ENCODE data around the gene CEP78.

Gene CEP78

DNA sequence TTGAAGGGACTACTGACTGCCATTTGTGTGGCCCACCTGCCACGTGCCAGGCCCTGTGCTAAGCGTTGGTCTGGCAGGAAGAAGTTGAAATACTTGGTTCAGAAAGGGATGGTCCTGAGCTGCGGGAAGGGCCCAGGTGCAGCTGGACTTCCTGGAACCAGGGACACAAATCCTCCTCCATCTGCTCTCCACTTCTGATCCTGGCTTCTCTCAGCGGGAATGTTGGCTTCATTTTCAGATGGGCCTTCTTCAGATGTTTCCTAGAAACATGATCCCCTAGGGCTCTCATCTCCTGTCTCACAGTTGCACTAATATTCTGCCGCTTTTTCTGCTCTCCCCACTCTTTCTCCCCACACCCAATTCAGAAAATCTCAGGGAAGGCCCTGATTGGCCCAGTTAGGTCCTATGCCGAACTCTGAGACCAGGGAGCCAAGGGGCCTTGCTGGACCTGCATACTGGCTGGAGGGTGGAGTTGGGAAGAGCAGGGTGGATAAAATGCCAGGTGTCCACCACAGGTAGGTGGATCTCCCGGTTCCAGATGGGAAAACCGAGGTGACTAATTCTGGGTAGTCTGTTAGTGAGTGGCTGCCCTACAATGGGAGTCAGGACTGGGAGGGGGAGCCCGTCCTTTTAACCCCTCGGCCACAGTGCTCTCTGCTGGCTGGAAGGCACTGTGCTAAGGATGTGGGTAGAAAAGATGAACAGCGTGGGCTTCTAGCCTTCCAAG, 80.5 kb downstream of the CEP78 start:
- TF ChIP-seq, protein P1, sequence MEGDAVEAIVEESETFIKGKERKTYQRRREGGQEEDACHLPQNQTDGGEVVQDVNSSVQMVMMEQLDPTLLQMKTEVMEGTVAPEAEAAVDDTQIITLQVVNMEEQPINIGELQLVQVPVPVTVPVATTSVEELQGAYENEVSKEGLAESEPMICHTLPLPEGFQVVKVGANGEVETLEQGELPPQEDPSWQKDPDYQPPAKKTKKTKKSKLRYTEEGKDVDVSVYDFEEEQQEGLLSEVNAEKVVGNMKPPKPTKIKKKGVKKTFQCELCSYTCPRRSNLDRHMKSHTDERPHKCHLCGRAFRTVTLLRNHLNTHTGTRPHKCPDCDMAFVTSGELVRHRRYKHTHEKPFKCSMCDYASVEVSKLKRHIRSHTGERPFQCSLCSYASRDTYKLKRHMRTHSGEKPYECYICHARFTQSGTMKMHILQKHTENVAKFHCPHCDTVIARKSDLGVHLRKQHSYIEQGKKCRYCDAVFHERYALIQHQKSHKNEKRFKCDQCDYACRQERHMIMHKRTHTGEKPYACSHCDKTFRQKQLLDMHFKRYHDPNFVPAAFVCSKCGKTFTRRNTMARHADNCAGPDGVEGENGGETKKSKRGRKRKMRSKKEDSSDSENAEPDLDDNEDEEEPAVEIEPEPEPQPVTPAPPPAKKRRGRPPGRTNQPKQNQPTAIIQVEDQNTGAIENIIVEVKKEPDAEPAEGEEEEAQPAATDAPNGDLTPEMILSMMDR (IDR thresholded peaks at IDR 0.05): no peak
- DNase-seq (ENCODE audit: low spot score): peak; percentile 21
- Histone ChIP-seq H3K4me3 (no peak overlapping the region), H3K27ac (no peak overlapping the region)

DNA sequence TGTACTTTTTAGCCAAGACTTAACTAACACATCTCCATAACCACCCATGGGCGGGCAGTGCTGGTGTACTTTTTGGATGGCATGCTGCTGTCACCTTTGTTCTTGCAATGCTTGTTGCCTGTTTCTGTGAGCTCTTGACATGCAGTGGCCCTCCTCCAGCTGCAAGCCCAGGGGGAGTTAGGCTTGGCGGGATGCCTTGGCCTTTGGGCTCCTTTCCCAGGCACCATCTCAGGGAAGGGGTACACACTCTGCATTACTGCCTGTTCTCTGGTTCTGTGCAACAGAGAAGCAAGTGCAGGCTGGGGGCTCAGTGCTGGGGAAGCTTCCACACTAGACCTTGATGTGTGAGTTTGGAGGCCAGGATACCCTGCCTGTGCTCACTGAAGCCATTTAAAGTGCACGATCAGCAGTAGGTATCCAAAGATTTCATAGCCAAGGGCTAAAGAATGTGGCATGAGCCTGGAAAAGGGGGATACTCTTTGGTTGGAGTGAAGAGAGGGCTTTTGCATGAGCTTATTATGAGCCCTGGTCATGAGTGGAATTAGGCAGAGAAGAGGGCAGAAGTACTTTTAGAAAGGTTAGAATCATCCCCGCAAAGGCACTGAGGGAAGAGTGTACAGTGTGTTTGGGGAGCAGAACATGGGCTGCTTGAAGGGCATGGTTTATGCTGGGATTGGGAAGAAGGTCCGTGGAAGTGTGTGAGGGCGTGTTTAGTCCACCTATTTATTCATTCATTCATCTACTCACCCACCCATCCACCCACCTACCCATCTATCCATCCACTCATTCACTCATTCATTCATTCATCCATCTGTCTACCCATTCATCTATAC, 83.5 kb downstream of the CEP78 start:
- DNase-seq (ENCODE audit: low spot score): no peak
- Histone ChIP-seq H3K27ac (no peak overlapping the region), H3K4me3 (no peak overlapping the region)
- TF ChIP-seq, protein P1 (IDR thresholded peaks at IDR 0.05): no peak

DNA sequence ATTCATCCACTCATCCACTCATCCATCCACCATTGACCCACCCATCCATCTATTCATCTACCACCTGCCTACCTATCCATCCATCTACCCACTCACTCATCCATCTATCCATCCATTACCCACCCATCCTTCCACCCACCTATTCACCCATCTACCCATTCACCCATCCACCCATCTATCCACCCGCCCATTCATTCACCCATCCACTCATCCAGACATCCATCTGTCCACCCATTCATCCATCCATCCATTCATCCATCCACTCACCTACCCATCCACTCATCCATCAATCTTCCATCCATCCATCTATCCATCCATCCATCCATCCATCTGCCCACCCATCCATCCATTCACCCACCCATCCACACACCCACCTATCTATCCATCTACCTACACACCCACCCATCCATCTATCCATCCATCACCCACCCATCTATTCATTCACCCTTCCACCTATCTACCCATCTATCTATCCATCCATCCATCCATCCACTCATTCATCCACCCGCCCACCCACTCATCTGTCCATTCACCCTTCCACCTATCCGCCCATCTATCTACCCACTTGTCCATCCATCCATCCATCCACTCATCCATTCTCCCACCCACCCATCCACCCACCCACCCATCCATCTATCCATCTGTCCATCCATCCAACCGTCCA, 84.3 kb downstream of the CEP78 start:
- no peak overlapping the region for H3K27ac ChIP-seq
- no peak for DNase-seq (ENCODE audit: low spot score)
- TF ChIP-seq, protein P1 (IDR thresholded peaks at IDR 0.05): no peak
- H3K4me3 ChIP-seq: no peak overlapping the region

DNA sequence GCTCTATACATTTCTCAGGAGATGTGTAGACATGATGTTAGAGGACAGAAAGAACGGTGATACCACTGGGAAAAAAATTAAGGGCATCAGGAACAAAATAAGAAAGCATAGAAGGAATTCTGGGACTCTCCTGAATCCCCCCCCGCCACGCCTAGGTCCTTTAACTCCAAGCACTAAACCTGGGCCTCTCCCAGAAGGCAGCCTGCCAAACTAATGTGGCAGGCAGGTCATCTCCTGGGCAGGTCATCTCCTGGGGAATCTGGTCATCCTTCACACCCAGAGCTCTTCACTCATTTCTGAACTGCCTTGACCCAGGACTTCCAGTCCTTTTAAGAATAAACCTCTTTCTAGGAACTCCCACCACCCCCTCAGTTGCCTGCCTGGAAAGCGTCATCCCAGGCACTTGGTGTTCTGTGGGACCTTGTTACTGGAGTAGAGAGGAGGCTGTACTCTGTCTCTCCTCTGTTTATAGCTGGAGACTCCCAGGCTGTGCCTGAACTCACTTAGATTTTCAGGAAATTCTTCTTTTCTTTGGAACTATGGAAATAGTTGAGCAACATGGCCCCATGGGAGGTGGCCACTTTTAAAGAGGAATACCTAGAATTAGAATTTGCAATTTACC, 85.1 kb downstream of the CEP78 start:
- TF ChIP-seq, protein P1 (IDR thresholded peaks at IDR 0.05): no peak
- DNase-seq (ENCODE audit: low spot score): no peak
- Histone ChIP-seq H3K4me3 (no peak overlapping the region), H3K27ac (no peak overlapping the region)

DNA sequence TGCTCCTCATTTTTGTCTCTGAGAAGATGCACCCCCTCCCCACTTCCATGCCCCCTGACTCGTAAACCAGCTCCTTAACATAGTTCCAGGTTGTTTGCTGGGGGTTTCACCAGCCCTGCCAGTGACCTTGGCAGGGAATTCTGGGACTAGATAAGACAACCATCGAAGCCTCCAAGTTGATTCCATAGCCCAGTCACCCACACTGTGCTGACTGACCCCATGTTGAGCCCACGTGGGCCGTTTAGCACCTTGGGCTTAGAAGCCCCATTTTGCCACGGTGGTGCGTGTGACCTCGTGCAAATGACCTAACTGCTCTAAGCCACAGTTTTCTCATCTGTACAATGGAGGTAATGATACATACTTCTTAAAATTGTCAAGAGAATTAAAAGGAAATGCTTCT, 85.6 kb downstream of the CEP78 start:
- DNase-seq (ENCODE audit: low spot score): no peak
- H3K4me3 ChIP-seq: no peak overlapping the region
- H3K27ac ChIP-seq: no peak overlapping the region
- TF ChIP-seq, protein P1 (IDR thresholded peaks at IDR 0.05): no peak

DNA sequence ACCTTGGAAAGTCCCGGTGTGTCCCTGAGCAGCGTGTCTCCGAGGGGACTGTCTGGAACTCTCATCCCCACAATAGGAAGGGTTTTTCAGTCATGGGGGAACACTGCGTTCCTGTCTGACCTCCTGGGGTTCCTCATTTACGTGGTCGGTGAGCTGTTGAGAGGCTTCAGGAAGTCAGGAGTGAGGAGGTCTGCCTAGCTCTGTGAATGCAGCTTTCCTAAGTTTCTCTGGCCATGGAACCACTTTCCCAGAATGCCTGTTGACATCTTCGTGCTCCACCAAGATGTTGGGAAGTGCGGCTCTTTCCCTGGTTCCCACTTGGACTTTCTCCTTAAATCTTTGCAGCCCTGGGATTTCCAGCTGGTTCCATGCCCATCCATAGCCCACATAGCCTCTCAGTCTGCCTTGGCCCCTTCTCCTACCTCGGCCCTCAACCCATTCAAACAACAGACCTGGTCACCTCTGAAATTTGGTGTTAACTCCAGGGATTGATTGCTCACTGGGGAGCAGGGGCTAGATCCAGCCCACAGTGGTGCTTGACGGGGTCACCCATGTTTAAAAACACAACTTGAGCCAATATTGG, 88.3 kb downstream of the CEP78 start:
- DNase-seq (ENCODE audit: low spot score): no peak
- TF ChIP-seq, protein P1 (IDR thresholded peaks at IDR 0.05): no peak
- no peak overlapping the region for H3K4me3 ChIP-seq
- H3K27ac ChIP-seq: no peak overlapping the region
